ENCODE results near the gene SNX6.

Gene SNX6

DNA sequence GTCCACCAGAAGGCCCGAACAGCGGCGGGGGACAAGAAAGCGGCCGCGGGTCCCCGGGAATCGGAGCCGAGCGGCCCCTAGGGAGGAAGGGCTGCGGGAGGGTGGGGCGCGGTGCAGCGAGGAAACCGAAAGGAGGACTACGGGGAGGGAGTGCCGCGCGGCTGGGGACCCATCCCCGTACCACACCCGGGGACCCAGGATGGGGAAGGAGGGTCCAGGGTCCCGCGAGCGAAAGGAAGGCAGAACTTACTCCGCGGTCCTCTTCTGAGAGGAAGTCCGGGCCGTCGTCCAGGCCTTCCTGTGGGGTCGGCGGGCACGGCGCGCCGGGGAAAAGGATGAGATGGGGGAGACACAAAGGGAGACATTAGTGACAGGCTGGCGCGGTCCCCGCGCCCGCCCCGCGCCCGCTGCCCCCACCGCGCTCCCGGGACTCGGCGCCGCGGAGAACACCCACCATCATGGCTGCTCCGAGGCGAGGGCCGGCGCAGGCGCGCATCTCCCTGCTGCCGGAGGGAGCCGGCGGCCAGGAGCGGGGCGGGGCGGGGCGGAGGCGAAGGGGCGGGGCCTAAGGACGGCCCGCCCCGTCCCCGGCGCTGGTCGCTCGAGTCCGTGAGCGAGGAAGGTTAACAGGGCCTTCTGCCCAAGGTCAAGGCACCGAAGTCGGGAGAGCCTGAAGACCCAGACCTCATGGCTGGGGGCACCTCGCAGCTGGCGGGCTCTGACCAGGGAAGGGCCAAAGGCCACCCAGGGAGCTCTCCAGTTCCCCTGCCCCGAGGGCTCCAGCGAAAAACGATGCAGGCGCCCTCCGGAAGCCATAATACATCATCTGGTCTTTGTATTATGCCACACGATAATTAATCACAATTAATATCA, at the start of gene SNX6:
Gene SNX6, minus strand, starts transcription at position 492 of the 873 bp plus-strand sequence. Its CDS starts 32 bp downstream, at position 460.
- no peak for TF ChIP-seq GATA2 (IDR thresholded peaks at IDR 0.05; ENCODE audit: low read depth, low read length)
- TF ChIP-seq GATA3 (IDR thresholded peaks at IDR 0.05; ENCODE audit: low read depth, low read length) = no peak

DNA sequence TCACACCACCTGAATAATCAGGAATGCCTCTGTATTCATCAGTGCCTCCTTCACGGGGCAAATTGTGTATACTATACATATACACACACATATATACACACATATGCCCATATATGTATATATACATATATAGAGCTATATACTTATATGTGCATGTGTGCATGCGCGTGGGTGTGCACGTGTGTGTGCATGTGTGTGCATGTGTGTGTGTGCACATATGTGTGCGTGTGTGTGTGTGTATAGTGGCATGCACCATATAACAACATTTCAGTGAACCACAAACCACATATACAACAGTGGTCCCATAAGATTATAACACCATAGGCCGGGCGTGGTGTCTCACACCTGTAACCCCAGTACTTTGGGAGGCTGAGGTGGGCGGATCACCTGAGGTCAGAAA, 48.8 kb upstream of the SNX6 start:
- TF ChIP-seq GATA2 (IDR thresholded peaks at IDR 0.05; ENCODE audit: low read depth, low read length) (no peak), GATA3 (IDR thresholded peaks at IDR 0.05; ENCODE audit: low read depth, low read length) (no peak)

DNA sequence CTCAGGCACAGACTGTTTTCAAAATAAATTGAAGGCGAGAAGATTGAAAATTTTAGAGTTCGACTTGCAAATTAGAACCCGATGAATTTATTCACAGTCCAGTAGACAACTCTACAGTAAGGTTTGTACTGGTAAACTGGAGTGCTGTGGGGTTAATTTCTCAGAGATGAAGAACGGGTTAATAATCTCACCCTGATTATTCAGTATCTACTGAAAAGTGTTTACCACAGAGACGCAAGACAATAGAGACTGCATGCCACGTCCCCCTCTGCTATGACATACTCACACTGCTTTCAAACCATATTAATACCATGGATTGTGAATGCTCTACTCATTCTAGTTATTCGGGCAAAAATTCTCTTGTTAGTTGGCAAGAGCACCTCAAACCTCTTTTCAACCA, 48.4 kb upstream of the SNX6 start:
- TF ChIP-seq GATA2 (IDR thresholded peaks at IDR 0.05; ENCODE audit: low read depth, low read length) (no peak), GATA3 (IDR thresholded peaks at IDR 0.05; ENCODE audit: low read depth, low read length) (no peak)

DNA sequence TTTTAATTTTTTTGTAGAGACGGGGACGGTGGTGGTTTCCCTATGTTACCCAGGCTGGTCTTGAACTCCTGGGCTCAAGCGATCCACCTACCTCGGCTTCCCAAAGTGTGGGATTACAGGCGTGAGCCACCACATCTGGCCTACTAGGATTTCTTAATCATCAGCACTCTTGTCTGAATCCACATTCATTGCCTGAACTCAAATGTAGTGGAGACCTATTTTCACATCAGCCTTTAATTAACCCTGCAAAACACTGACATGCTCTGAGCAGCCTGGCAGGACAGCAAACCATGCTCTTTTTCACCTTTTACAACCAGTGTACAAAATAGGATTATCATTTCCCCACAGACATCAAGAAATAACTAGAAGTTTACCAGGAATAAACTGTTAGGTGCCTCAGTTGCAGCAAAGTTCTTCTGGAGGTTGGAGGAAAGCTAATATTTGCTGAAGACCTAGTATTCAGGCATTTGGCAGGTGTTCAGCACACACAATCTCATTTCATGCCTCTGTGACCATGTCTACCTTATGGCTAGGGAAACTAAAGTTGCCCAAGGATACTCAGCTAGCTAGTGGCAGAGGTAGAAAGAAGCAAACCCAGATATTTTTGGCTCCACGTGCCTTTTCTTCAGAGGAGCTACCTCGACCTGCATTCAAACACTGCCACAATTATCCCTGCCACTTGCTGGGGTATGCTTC, 46.7 kb upstream of the SNX6 start:
- TF ChIP-seq GATA2 (IDR thresholded peaks at IDR 0.05; ENCODE audit: low read depth, low read length) (no peak), GATA3 (IDR thresholded peaks at IDR 0.05; ENCODE audit: low read depth, low read length) (no peak)

DNA sequence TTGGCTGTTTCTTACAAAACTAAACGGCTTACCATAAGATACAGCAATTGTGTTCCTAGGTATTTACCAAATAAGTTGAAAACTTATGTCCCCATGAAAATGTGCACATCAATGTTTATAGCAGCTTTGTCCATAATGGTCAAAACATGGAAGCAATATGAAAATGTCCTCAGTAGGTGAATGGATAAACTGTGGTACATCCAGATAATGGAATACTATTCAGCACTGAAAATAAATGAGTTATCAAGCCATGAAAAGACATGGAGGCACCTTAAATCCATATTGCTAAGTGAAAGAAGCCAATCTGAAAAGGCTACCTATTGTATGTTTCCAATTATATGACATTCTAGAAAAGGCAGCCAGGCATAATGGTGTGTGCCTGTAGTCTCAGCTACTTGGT, 43.8 kb upstream of the SNX6 start:
- TF ChIP-seq GATA2 (IDR thresholded peaks at IDR 0.05; ENCODE audit: low read depth, low read length) (no peak), GATA3 (IDR thresholded peaks at IDR 0.05; ENCODE audit: low read depth, low read length) (no peak)

DNA sequence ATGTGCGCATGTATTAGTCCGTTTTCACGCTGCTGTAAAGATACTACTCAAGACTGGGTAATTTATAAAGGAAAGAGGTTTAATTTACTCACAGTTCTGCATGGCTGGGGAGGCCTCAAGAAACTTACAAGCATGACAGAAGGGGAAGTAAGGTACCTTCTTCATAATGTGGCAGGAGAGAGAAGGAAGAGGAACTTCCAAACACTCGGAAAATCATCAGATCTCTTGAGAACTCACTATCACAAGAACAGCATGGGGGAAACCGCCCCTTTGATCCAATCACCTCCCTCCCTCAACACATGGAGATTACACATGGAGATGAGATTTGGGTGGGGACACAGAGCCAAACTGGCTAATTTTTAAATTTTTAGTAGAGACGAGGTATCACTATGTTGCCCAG, 41.8 kb upstream of the SNX6 start:
- TF ChIP-seq GATA2 (IDR thresholded peaks at IDR 0.05; ENCODE audit: low read depth, low read length) (no peak), GATA3 (IDR thresholded peaks at IDR 0.05; ENCODE audit: low read depth, low read length) (no peak)

DNA sequence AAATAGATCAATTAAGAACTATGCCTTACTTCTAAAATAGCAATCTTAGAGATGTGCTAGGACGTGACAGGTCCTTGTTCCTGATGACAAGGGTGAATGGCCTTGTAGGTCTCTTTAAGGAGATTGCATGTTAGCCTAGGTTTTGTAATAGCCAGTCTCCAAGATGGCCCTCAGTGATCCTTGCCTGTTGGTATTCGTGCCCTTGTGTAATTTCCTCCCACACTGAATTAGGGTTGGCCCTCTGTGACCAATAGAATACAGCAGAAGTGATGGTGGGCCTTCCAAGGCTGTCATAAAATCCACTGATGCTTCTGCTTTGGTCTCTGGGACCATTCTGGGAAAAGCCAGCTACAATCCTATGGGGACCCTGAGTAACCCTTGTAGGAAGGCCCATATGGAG, 38.2 kb upstream of the SNX6 start:
- TF ChIP-seq GATA3 (IDR thresholded peaks at IDR 0.05; ENCODE audit: low read depth, low read length) = no peak
- no peak for TF ChIP-seq GATA2 (IDR thresholded peaks at IDR 0.05; ENCODE audit: low read depth, low read length)

DNA sequence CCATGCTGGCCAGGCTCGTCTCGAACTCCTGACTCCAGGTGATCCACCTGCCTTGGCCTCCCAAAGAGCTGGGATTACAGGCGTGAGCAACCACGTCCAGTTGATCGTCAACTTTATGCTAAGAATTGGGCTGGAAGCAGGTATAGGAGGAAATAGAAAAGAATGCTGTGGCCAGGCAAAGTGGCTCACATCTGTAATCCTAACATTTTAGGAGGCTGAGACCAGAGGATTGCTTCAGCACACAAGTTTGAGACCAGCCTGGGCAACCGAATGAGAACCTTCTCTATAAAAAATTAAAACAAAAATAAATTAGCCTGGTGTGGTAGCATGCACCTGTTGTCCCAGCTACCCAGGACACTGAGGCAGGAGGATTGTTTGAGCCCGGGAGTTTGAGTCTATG, 37.1 kb upstream of the SNX6 start:
- TF ChIP-seq GATA3 (IDR thresholded peaks at IDR 0.05; ENCODE audit: low read depth, low read length) = no peak
- TF ChIP-seq GATA2 (IDR thresholded peaks at IDR 0.05; ENCODE audit: low read depth, low read length) = no peak

DNA sequence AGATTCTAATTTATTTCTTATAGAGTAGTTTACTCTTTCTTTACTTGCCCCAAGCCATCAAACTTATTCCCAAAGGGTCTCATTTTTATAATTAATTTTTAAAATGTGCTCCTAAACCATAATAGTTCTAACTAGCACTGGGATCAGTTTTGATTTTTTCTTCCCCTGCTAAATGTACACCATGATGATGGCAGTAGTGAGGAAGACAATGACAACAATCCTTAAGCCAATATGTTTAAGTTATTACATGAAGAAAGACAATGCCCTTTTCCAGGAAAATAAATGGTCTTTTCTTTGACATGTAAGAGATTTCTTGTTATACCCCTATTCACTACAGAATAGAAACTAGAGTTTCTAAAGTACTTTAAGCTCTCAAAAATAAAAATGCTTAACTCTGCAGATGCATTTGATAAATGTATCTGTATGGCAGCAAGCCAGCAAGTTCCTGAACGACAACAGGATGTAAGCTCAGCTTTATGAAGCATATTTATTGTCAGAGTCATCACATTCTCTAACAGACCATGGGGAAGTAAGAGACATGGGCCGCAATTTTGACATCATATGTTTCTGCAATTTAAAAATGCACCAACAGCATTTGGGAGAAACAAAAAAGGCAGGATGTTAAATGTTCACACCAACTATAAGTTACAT, 36.0 kb upstream of the SNX6 start:
- TF ChIP-seq GATA3 (IDR thresholded peaks at IDR 0.05; ENCODE audit: low read depth, low read length) (no peak), GATA2 (IDR thresholded peaks at IDR 0.05; ENCODE audit: low read depth, low read length) (no peak)

DNA sequence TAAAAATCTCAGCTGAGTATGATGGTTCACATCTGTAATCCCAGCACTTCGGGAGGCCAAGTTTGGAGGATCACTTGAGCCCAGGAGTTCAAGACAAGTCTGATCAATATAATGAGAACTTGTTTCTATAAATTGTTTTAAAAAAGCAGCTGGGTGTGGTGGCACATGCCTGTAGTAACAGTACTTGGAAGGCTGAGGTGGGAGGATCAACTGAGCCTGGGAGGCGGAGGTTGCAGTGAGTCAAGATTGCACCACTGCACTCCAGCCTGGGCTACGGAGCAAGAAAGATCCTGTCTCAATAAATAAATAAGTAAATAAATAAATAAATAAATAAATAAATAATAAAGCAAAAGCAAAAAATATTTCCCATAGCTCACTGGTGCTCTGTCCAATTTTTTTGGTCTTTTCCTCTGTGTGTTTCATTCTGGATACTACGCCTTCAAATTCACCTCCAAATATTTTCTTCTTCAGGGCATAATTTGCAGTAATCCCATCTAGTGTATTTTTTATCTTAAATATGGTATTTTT, 32.7 kb upstream of the SNX6 start:
- no peak for TF ChIP-seq GATA3 (IDR thresholded peaks at IDR 0.05; ENCODE audit: low read depth, low read length)
- TF ChIP-seq GATA2 (IDR thresholded peaks at IDR 0.05; ENCODE audit: low read depth, low read length) = no peak

DNA sequence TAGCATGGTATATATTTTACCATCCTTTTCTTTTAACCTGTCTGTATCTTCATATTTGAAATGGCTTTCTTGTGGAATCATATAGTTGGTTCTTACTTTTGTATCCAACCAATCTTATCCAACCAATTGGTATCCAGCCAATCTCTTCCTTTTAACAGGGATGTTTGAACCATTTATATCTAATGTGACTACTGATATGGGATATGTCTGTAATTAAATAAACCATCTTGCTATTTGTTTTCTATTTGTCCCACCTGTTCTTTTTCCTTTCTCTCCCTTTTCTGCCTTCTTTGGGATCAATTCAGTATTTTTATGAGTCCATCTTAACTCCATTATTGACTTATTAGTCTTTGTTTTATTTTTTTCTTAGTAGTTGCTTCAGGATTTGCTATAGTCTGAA, 30.8 kb upstream of the SNX6 start:
- TF ChIP-seq GATA3 (IDR thresholded peaks at IDR 0.05; ENCODE audit: low read depth, low read length) = no peak
- no peak for TF ChIP-seq GATA2 (IDR thresholded peaks at IDR 0.05; ENCODE audit: low read depth, low read length)

DNA sequence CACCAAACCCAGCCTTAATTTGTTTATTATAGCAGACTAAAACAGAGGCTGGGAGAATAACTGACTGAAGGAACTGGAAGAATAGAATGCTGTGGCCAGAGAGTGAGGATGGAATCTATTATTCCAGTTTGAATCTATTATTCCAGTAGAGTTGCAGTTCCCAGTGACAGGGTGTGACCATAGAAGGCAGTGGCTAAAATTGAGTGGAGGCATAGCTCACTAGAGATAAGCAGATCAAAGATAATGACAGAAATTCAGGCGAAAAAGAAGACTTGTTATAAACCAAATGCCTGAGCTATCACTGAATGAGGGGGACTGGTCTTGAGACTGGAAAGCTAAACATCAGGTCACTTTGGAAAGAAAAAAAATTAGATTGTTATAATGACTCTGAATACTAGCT, 26.0 kb upstream of the SNX6 start:
- TF ChIP-seq GATA2 (IDR thresholded peaks at IDR 0.05; ENCODE audit: low read depth, low read length) = no peak; the same call in 1 of the 2 replicates
- no peak for TF ChIP-seq GATA3 (IDR thresholded peaks at IDR 0.05; ENCODE audit: low read depth, low read length)

DNA sequence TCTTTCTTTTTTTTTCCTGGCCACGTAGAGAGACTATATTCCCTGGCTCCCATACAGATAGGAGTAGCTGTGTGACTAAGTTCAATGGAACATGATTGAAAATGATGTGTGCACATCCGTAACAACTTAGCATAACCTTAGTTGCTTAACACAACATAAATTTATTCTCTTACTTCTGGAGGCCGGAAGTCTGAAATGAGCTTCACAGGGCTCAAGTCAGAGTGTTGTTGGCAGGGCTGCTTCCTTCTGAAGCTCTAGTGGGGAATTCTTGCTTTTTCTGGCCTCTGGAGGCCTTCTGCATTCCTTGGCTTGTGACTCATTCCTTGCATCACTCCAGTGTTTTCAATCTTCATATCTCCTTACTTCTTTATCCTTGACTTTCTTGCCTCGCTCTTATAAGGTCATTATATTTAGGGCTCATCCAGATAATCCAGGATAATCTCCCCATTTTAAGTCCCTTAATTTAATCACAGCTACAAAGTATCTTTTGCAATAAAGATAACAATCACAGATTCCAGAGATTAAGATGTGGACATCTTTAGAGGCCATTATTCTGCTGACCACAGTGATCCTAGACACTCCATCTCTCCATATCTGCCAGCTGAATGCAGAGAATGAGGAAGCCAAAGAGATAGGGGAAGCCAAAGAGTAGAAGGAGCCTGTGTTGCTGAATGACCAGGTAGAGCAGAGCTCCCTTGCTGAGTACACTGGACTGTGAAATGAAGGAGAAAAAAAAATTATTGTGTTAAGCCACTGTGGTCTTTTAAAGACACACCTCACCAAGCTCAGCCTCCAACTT, 21.0 kb upstream of the SNX6 start:
- TF ChIP-seq GATA2 (IDR thresholded peaks at IDR 0.05; ENCODE audit: low read depth, low read length) (no peak), GATA3 (IDR thresholded peaks at IDR 0.05; ENCODE audit: low read depth, low read length) (no peak)

Measured in SH-SY5Y (cell line).